Peyer's patch (tissue), 4 donors: ENCODE data around the gene ISOC2. TPM values are rescaled to one million over a fixed set of nuclear protein-coding genes. Genes with fewer than 3 reads are reported as not detected.

Experiments
- DNase-seq, 3 donors: peaks; one replicate each; pipeline ENCODE4 v3.0.0-alpha.2; 2017 to 2019
- H3K27ac ChIP-seq, 4 donors: fragments of 200-600 bp; sonication (generic); one replicate each; pipeline ENCODE4 v1.5.1; 2016 to 2019
- H3K27me3 ChIP-seq, 2 donors: fragments of 200-600 bp; sonication (generic); one replicate each; pipeline ENCODE4 v1.5.1; 2019
- H3K36me3 ChIP-seq, 3 donors: fragments of 200-600 bp; sonication (generic); one replicate each; pipeline ENCODE4 v1.5.1; 2016 to 2019
- H3K4me1 ChIP-seq, 4 donors: fragments of 200-600 bp; sonication (generic); one replicate each; pipeline ENCODE4 v1.5.1; 2016 to 2019
- H3K4me3 ChIP-seq, 4 donors: fragments of 200-600 bp; sonication (generic); 1 replicate in 3 of 4; 2 replicates in 1 of 4; pipeline ENCODE4 v1.5.1; 2016 to 2019; ENCODE audit warnings: mild to moderate bottlenecking in 1 of 4
- H3K9me3 ChIP-seq, 4 donors: fragments of 200-600 bp; sonication (generic); one replicate each; pipeline ENCODE4 v1.5.1; 2016 to 2019; ENCODE audit warnings: mild to moderate bottlenecking in 1 of 4
- POLR2A ChIP-seq, 2 donors: fragments of 450-650 bp; IDR thresholded peaks; one replicate each; pipeline ENCODE4 v1.5.1; 2017; ENCODE audit warnings: antibody characterized with exemption in 2 of 2, mild to moderate bottlenecking in 2 of 2, moderate library complexity in 2 of 2
- total RNA-seq, 4 donors: library from RNA; depleted of rRNA; stranded (reverse); fragments of >200 nt; gene quantifications; one replicate each; pipeline ENCODE4 v1.1.0, GENCODE V29; 2016
- TF ChIP-seq, protein P1 (sequence below), 6 experiments: fragments of 450-650 bp in 4 of 6; fragments of 200-600 bp in 2 of 6; sonication (generic) in 1 of 6; IDR thresholded peaks; one replicate each; pipeline ENCODE4 v1.5.1; 2017 to 2019; ENCODE audit warnings: antibody characterized with exemption in 6 of 6, mild to moderate bottlenecking in 3 of 6, moderate library complexity in 1 of 6

Gene ISOC2
- total RNA-seq, 4 donors from 2014 or later, result 28.1 to 102 (median 60.0) TPM

DNA sequence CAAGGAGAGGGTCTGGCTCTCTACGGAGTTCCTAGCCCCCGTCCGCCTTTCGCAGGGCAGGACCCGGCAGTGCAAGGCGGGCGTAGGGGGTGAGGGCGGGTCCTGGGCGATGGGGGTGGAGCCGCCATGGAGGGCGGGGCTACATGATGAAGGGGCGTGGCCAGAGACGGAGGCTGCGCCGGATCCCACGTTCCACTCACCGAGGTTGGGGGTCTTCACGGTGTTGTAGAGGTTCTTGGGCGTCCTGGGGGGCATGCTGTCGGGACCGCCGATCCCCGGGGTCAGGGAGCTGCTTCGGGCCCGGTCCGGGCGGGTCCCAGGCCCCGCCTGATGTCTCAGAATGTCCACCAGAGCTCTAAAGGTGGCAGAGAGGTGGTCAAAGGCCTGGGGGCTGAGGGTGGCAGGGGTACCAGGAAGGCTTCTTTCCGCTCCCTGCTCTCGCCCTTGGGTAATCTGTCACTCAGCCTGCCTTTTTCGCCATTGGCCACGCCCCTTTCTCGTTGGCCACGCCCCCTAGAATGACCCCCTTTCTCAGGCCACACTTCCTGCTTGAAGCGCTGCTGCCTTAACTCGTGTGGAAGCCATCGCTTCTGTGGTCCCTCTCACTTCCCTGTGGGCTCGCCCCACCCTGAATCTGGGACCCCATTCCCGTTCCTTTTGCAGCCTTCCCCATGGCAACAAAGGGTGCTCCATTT lies 20.9 kb downstream of the ISOC2 start:
- no peaks in the 10 kb centered on the region for H3K36me3 ChIP-seq
- H3K27ac ChIP-seq, result no peak overlapping the region
- no peak for TF ChIP-seq POLR2A (IDR thresholded peaks at IDR 0.05)
- TF ChIP-seq, protein P1, sequence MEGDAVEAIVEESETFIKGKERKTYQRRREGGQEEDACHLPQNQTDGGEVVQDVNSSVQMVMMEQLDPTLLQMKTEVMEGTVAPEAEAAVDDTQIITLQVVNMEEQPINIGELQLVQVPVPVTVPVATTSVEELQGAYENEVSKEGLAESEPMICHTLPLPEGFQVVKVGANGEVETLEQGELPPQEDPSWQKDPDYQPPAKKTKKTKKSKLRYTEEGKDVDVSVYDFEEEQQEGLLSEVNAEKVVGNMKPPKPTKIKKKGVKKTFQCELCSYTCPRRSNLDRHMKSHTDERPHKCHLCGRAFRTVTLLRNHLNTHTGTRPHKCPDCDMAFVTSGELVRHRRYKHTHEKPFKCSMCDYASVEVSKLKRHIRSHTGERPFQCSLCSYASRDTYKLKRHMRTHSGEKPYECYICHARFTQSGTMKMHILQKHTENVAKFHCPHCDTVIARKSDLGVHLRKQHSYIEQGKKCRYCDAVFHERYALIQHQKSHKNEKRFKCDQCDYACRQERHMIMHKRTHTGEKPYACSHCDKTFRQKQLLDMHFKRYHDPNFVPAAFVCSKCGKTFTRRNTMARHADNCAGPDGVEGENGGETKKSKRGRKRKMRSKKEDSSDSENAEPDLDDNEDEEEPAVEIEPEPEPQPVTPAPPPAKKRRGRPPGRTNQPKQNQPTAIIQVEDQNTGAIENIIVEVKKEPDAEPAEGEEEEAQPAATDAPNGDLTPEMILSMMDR (IDR thresholded peaks at IDR 0.05), result no peak
- peaks cover 0 to 24% (median 9%) of the 10 kb centered on the region in 4 donors for H3K4me1 ChIP-seq
- no peaks in the 10 kb centered on the region for H3K9me3 ChIP-seq
- no peak overlapping the region for H3K4me3 ChIP-seq
- H3K27me3 ChIP-seq, result peaks cover 0 to 57% of the 10 kb centered on the region in 2 donors
- DNase-seq, result no peak

DNA sequence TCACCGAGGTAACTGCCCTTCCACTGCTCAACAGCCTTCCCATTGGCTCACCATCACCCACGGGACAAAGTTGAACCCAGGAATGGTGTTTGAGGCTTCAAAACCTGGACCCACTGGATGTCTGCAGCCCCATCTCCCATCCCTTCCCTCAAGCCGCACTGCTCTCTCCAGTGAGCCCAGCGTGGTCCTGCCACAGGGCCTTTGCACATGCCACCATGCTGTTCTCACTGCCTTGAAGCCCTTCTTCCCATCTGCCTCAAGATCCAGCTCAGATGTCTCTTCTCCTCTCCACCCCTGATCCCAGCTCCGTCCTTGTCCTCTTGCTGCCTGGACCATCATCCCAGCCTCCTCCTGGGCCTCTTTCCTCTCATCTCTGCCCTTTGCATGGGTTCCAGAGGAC lies 22.4 kb downstream of the ISOC2 start:
- H3K36me3 ChIP-seq, result no peaks in the 10 kb centered on the region
- peaks cover 0 to 24% (median 9%) of the 10 kb centered on the region in 4 donors for H3K4me1 ChIP-seq
- no peak for TF ChIP-seq POLR2A (IDR thresholded peaks at IDR 0.05)
- TF ChIP-seq, protein P1 (IDR thresholded peaks at IDR 0.05), result no peak
- H3K9me3 ChIP-seq, result no peaks in the 10 kb centered on the region
- H3K27ac ChIP-seq, result no peak overlapping the region
- H3K27me3 ChIP-seq, result peaks cover 0 to 48% of the 10 kb centered on the region in 2 donors
- H3K4me3 ChIP-seq, result no peak overlapping the region
- DNase-seq, result no peak

DNA sequence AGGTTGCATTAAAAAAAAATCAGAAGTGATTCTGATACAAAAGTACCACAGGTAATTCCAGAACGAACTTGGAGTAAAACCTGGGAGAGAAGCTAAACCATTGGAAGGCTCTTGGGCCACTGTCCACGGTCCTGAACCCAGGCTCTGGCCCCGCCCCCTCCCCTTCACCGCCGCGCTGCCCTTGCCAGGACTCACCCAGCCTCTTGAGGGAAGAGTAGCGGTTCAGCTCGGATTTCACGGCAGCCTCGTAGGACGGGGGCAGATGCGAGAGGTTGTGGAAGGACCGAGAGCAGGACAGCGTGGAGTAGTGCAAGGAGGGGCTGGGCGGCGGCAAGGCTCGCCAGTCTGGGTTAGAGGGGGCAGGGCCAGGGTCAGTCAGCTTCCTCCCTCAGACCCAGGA lies 24.0 kb downstream of the ISOC2 start:
- no peak overlapping the region for H3K4me3 ChIP-seq
- peaks cover 0 to 20% (median 9%) of the 10 kb centered on the region in 4 donors for H3K4me1 ChIP-seq
- no peaks in the 10 kb centered on the region for H3K36me3 ChIP-seq
- peaks cover 0 to 45% of the 10 kb centered on the region in 2 donors for H3K27me3 ChIP-seq
- no peaks in the 10 kb centered on the region for H3K9me3 ChIP-seq
- no peak for DNase-seq
- no peak overlapping the region for H3K27ac ChIP-seq
- TF ChIP-seq, protein P1 (IDR thresholded peaks at IDR 0.05), result no peak
- TF ChIP-seq POLR2A (IDR thresholded peaks at IDR 0.05), result no peak

DNA sequence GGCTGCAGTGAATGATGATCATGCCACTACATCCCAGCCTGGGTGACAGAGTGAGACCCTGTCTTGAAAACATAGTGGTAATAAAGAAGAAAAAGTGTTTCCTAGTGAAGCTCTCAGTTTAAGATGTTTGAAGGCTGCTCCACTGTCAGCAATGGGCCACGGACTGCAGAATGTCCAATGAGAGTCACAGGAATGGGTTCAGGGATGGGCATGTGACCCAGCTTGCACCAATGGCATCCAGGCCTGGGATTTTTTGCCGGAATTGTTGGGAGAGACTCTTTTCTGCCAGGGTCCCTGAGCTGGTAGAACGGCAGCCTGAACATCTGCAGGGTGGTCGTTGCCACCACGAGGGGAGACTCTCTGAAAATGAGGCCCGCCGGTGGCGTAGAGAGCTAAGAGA lies 24.6 kb downstream of the ISOC2 start:
- H3K36me3 ChIP-seq, result no peaks in the 10 kb centered on the region
- peaks cover 0 to 14% (median 6%) of the 10 kb centered on the region in 4 donors for H3K4me1 ChIP-seq
- DNase-seq, result no peak
- no peak overlapping the region for H3K27ac ChIP-seq
- TF ChIP-seq, protein P1 (IDR thresholded peaks at IDR 0.05), result no peak
- no peak for TF ChIP-seq POLR2A (IDR thresholded peaks at IDR 0.05)
- H3K27me3 ChIP-seq, result peaks cover 0 to 40% of the 10 kb centered on the region in 2 donors
- H3K9me3 ChIP-seq, result no peaks in the 10 kb centered on the region
- no peak overlapping the region for H3K4me3 ChIP-seq

DNA sequence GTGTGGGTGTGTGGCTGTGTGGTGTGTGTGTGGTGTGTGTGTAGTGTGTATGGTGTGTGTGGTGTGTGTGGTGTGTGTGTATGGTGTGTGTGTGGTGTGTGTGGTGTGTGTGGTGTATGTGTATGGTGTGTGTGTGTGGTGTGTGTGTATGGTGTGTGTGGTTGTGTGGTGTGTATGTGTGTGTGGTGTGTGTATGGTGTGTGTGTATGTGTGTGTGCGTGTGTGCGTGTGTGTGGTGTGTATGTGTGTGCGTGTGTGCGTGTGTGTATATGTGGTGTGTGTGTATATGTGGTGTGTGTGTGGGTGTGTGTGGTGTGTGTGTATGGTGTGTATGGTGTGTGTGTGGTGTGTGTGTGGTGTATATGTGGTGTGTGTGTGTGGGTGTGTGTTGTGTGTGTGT lies 26.4 kb downstream of the ISOC2 start:
- Histone ChIP-seq H3K36me3 (no peaks in the 10 kb centered on the region), H3K27ac (no peak overlapping the region), H3K4me3 (no peak overlapping the region), H3K4me1 (no peaks in the 10 kb centered on the region), H3K9me3 (no peaks in the 10 kb centered on the region), H3K27me3 (peaks cover 0 to 22% of the 10 kb centered on the region in 2 donors)
- TF ChIP-seq POLR2A (IDR thresholded peaks at IDR 0.05), result no peak
- TF ChIP-seq, protein P1 (IDR thresholded peaks at IDR 0.05), result no peak
- no peak for DNase-seq
